Measurements from ENCODE around the gene NEDD4L. TPM values are rescaled to one million over a fixed set of nuclear protein-coding genes. Genes with fewer than 3 reads are reported as not detected.

NEDD4L gene
- total RNA-seq, 1 experiment from 2014 or later, result 42.9 TPM

GRCh38 chr18:58438161-58438957, 394.3 kb downstream of the NEDD4L start:
- DNase-seq (ENCODE audit: low read depth, low spot score) (no peak), ATAC-seq (no peak)
- ChIA-PET CTCF (no interaction called here), POLR2A (interaction anchor here (0.6 kb wide), 1 partner anchor 218 kb away, joined by 4 read pairs; no protein-coding TSS in a partner anchor)
- intact Hi-C loops (cut with micrococcal nuclease; ENCODE audit: unreplicated experiment) (no loop called here), in situ Hi-C loops (cut with HindIII; ENCODE audit: low pct_unique_long_range_greater_than_20kb, low sequenced_read_pairs) (no loop called here)
- Histone ChIP-seq H3K36me3 (ENCODE audit: control insufficient read depth, insufficient read depth, low read length) (no peaks in the 10 kb centered on the region), H3K27ac (ENCODE audit: low read length) (0 out of 2 replicates have a peak overlapping the region, but pooled peaks have one; percentile 7), H3K9me3 (ENCODE audit: control insufficient read depth, insufficient read depth, low read depth, low read length) (no peaks in the 10 kb centered on the region), H3K27me3 (ENCODE audit: control insufficient read depth, insufficient read depth, low read length) (no peaks in the 10 kb centered on the region), H3K4me3 (ENCODE audit: low read depth in 2 of 2, low read length in 2 of 2) (peak overlapping the region in 1 of 2 experiments; percentile 30; a peak in 2 of 4 replicates), H3K4me1 (ENCODE audit: control insufficient read depth, insufficient read depth, low read length) (no peaks in the 10 kb centered on the region)
- BruUV-seq (replicated peaks), result no TSS peak
- TF ChIP-seq CTCF (IDR thresholded peaks at IDR 0.05), result no peak
- no peak for TF ChIP-seq SIN3A (IDR thresholded peaks at IDR 0.05; ENCODE audit: borderline replicate concordance, insufficient read depth, low read depth, low read length)
- TF ChIP-seq TCF7L2 (IDR thresholded peaks at IDR 0.05; ENCODE audit: low read depth, low read length), result no peak
- no peak for TF ChIP-seq POLR2AphosphoS5 (IDR thresholded peaks at IDR 0.05; ENCODE audit: low read depth, low read length)
- TF ChIP-seq, protein P1, sequence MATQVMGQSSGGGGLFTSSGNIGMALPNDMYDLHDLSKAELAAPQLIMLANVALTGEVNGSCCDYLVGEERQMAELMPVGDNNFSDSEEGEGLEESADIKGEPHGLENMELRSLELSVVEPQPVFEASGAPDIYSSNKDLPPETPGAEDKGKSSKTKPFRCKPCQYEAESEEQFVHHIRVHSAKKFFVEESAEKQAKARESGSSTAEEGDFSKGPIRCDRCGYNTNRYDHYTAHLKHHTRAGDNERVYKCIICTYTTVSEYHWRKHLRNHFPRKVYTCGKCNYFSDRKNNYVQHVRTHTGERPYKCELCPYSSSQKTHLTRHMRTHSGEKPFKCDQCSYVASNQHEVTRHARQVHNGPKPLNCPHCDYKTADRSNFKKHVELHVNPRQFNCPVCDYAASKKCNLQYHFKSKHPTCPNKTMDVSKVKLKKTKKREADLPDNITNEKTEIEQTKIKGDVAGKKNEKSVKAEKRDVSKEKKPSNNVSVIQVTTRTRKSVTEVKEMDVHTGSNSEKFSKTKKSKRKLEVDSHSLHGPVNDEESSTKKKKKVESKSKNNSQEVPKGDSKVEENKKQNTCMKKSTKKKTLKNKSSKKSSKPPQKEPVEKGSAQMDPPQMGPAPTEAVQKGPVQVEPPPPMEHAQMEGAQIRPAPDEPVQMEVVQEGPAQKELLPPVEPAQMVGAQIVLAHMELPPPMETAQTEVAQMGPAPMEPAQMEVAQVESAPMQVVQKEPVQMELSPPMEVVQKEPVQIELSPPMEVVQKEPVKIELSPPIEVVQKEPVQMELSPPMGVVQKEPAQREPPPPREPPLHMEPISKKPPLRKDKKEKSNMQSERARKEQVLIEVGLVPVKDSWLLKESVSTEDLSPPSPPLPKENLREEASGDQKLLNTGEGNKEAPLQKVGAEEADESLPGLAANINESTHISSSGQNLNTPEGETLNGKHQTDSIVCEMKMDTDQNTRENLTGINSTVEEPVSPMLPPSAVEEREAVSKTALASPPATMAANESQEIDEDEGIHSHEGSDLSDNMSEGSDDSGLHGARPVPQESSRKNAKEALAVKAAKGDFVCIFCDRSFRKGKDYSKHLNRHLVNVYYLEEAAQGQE (IDR thresholded peaks at IDR 0.05; ENCODE audit: insufficient read depth in 1 of 2, low read depth in 2 of 2, low read length in 1 of 2), result no peak

DNA sequence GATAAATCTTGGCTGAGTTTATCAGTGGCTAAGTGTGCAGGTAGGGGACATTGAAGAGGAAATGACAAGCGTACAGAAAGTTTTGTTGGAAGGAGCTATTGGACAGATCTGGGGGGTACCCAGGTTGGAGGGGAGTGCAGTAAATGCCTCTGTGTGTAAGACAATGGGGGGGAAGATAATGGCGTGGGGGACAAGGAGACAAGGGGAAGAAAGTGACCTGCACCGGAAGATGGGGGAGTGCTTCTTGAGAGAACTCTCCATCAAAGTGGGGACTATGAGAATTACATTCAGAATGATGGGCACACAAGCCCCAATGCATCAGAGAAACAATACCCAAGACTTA, 394.9 kb downstream of the NEDD4L start:
- no peaks in the 10 kb centered on the region for H3K4me1 ChIP-seq (ENCODE audit: control insufficient read depth, insufficient read depth, low read length)
- DNase-seq (ENCODE audit: low read depth, low spot score) (no peak), ATAC-seq (no peak)
- no peaks in the 10 kb centered on the region for H3K36me3 ChIP-seq (ENCODE audit: control insufficient read depth, insufficient read depth, low read length)
- H3K9me3 ChIP-seq (ENCODE audit: control insufficient read depth, insufficient read depth, low read depth, low read length), result no peaks in the 10 kb centered on the region
- ChIA-PET POLR2A (interaction anchor here (0.6 kb wide), 1 partner anchor 217 kb away, joined by 4 read pairs; no protein-coding TSS in a partner anchor), CTCF (no interaction called here)
- TF ChIP-seq, protein P1 (IDR thresholded peaks at IDR 0.05; ENCODE audit: insufficient read depth in 1 of 2, low read depth in 2 of 2, low read length in 1 of 2), result no peak
- no peak for TF ChIP-seq SIN3A (IDR thresholded peaks at IDR 0.05; ENCODE audit: borderline replicate concordance, insufficient read depth, low read depth, low read length)
- TF ChIP-seq CTCF (IDR thresholded peaks at IDR 0.05), result no peak
- no peak for TF ChIP-seq POLR2AphosphoS5 (IDR thresholded peaks at IDR 0.05; ENCODE audit: low read depth, low read length)
- TF ChIP-seq TCF7L2 (IDR thresholded peaks at IDR 0.05; ENCODE audit: low read depth, low read length), result no peak
- no peak overlapping the region for H3K27ac ChIP-seq (ENCODE audit: low read length)
- intact Hi-C loops (cut with micrococcal nuclease; ENCODE audit: unreplicated experiment) (no loop called here), in situ Hi-C loops (cut with HindIII; ENCODE audit: low pct_unique_long_range_greater_than_20kb, low sequenced_read_pairs) (no loop called here)
- no TSS peak for BruUV-seq (replicated peaks)
- H3K27me3 ChIP-seq (ENCODE audit: control insufficient read depth, insufficient read depth, low read length), result no peaks in the 10 kb centered on the region
- H3K4me3 ChIP-seq (ENCODE audit: low read depth in 2 of 2, low read length in 2 of 2), result peak overlapping the region in 1 of 2 experiments; percentile 30; a peak in 2 of 4 replicates
